ENCODE data around the gene EPHB2.

DNA sequence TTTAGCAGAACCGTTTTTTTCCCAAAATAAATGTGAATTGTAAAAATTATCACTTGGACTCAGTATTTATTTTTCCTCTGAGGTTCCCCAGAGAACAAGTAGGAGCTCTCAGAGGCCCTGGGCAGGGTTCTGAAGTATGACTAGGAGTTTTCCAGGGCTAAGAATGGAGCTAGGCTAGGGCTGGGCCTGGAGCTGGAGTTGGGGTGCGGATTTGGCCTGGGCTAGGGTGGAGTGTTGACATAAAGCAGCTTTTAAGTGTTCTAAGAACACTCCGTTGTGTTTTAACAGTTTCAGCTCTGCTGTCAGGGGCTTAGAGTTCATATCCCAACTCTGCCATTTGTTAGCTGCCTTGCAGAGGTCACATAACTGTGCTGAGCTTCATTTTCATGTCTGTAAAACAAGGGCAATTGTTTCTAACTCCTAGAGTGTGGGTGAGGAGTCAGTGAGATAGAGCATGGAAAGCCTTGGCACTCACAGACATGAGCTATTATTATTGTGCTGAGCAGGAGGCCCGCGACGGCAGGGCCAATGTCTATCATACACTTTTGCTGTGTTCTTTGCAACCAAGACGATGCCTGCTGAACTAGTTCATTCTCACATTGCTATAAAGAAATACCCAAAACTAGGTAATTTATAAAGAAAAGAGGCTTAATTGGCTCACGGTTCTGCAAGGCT is 210.9 kb downstream of the EPHB2 start:
- TF ChIP-seq, protein P1, sequence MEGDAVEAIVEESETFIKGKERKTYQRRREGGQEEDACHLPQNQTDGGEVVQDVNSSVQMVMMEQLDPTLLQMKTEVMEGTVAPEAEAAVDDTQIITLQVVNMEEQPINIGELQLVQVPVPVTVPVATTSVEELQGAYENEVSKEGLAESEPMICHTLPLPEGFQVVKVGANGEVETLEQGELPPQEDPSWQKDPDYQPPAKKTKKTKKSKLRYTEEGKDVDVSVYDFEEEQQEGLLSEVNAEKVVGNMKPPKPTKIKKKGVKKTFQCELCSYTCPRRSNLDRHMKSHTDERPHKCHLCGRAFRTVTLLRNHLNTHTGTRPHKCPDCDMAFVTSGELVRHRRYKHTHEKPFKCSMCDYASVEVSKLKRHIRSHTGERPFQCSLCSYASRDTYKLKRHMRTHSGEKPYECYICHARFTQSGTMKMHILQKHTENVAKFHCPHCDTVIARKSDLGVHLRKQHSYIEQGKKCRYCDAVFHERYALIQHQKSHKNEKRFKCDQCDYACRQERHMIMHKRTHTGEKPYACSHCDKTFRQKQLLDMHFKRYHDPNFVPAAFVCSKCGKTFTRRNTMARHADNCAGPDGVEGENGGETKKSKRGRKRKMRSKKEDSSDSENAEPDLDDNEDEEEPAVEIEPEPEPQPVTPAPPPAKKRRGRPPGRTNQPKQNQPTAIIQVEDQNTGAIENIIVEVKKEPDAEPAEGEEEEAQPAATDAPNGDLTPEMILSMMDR (IDR thresholded peaks at IDR 0.05): no peak
- no peak for TF ChIP-seq ZFX (IDR thresholded peaks at IDR 0.05; ENCODE audit: borderline replicate concordance)

Data from 22Rv1 (cell line).